PC-9 (cell line): Measurements from ENCODE around the gene LDHD.
"Not testable (repeated sequence)": the region's sequence is repeated elsewhere in the genome, so short reads cannot be mapped to it uniquely, and the experiment has no call there.

Experiments
- CTCF ChIP-seq: fragments of 200-600 bp; sonication (generic); conservative IDR thresholded peaks from 2 replicates; pipeline ENCODE4 v1.6.1; 2017; ENCODE audit warnings: mixed run types, antibody characterized with exemption, mild to moderate bottlenecking, moderate library complexity
- EZH2 ChIP-seq: fragments of 200-600 bp; sonication (generic); IDR thresholded peaks from 2 replicates; pipeline ENCODE4 v1.8.0; 2017; ENCODE audit warnings: antibody characterized with exemption, low read depth

DNA sequence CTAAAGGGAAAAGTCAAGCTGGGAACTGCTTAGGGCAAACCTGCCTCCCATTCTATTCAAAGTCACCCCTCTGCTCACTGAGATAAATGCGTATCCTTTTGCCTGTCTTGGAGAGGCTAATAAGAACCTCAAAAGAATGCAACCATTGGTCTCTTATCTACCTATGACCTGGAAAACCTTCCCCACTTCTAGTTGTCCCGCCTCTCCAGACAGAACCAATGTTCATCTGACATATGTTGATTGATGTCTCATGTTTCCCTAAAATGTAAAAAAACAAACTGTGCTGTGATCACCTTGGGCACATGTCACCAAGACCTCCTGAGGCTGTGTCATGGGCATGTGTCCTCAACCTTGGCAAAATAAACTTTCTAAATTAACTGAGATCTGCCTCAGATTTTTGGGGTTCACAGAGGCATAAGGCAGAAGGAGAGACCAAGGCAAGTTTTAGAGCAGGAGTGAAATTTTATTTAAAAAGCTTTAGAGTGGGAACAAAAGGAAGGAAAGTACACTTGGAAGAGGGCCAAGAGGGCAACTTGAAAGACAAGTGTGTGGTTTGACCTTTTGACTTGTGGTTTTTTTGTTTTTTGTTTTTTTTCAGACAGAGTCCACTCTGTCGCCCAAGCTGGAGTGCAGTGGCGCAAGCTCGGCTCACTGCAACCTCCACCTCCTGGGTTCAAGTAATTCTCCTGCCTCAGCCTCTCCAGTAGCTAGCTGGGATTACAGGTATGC lies 13.0 kb upstream of the LDHD start:
- TF ChIP-seq CTCF, EZH2: not testable (repeated sequence)
